HG02870 (cell line): ENCODE data around the gene RSBN1L.

Source experiments
- ATAC-seq: cut with Tn5 transposase; IDR thresholded peaks from one replicate; pipeline ENCODE4 v1.9.1; 2021; ENCODE audit warnings: mild to moderate bottlenecking, moderate library complexity; ENCODE audit not compliant: unreplicated experiment

RSBN1L gene

GRCh38 chr7:77727936-77728701 is 31.9 kb downstream of the RSBN1L start:
- ATAC-seq = no peak

GRCh38 chr7:77729574-77730348 is 33.5 kb downstream of the RSBN1L start:
- ATAC-seq = no peak

GRCh38 chr7:77731716-77732115 is 35.5 kb downstream of the RSBN1L start:
- no peak for ATAC-seq

DNA sequence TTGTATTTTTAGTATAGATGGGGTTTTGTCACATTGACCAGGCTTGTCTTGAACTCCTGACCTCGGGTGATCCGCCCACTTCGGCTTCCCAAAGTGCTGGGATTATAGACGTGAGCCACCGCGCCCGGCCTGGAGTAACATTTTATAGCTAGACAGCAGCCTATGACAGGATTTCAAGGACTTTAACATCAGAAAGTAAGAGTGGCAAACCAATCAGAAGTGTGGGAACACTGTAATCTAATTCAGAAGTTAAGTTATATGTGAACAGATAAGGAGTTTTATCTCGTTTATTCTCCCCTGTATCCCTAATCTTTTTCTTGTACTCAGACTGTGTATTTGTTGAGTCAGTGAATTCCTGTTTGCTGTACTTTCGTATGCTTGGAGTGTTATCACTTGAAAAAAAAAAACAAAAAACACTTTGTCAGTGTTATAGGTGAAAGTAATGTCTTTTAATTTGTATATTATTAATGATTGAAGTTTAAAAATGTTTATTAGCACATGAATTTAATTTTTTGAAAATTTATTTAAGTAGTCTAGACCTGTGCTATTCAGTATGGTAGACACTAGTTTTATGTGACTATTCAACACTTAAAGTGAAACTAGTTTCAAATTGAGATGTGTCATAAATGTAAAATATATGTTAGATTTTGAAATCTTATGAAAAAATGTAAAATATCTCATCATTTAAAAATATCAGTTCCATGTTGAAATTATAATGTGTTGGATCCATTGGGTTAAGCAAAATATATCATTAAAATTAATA is 38.6 kb downstream of the RSBN1L start:
- no peak for ATAC-seq

GRCh38 chr7:77735457-77735856 is 39.2 kb downstream of the RSBN1L start:
- no peak for ATAC-seq

- ATAC-seq = no peak
Observed at GRCh38 chr7:77736991-77737390, 40.7 kb downstream of the RSBN1L start.

GRCh38 chr7:77738382-77738781 is 42.1 kb downstream of the RSBN1L start:
- no peak for ATAC-seq

DNA sequence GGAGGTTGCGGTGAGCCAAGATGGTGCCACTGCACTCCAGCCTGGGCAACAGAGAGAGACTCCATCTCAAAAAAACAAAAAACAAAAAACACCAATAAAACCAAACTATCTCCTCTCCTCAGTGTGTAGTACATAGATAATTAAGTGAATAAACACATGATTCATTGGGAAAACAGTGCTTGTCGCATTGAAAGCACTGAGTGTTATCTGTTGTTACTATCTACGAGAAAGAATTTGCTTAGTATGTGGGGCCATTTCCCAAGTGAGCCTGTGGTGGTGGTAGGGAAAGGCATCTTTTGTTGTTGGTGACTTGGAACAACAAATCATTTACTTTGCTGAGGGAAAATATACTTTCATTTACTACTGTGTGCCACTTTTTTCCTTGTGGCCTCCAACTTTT is 42.6 kb downstream of the RSBN1L start:
- ATAC-seq = no peak

- ATAC-seq = no peak
Observed at GRCh38 chr7:77740257-77740656, 44.0 kb downstream of the RSBN1L start.

- no peak for ATAC-seq
Observed at GRCh38 chr7:77743518-77743917, 47.3 kb downstream of the RSBN1L start.

GRCh38 chr7:77745746-77746145 is 49.5 kb downstream of the RSBN1L start:
- no peak for ATAC-seq

GRCh38 chr7:77746164-77746823 is 50.0 kb downstream of the RSBN1L start:
- no peak for ATAC-seq

- no peak for ATAC-seq
Observed at GRCh38 chr7:77746824-77747165, 50.5 kb downstream of the RSBN1L start.

DNA sequence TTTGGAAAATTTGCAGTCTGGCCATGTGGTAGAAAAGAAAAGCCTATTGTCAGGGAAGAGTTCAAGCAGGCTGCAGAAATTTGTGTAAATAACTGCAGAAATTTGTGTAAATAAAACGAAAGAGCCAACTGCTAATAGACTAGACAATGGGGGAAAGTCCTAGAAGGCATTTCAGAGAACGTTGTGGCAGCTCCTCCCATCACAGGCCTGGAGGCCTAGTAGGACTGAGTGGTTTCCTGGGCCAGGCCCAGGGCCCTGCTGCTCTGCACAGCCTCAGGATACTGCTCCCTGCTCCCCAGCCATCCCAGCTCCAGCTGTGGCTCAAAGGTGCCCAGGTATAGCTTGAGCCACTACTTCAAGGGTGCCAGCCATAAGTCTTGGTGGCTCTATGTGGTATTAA is 50.9 kb downstream of the RSBN1L start:
- no peak for ATAC-seq

GRCh38 chr7:77747718-77748117 is 51.5 kb downstream of the RSBN1L start:
- ATAC-seq = no peak

GRCh38 chr7:77752016-77752415 is 55.8 kb downstream of the RSBN1L start:
- no peak for ATAC-seq

DNA sequence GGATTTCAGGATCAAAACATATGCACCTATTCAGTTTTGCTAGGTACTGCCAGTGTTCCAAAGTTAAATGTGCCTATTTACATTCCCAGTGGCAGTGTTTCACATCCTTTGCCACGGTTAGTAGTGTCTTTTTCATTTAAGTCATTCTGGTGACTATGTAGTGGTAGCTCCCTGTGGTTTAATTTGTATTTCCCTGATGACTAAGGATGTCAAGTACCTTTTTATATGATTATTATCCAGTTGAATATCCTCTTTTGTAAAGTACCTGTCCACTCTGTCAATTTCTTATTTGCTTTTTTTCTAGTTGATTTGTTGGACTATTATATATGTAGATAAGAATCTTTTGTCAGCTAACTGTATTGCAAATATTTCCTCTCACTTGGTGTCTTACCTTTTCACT is 56.9 kb downstream of the RSBN1L start:
- ATAC-seq = no peak

- peak; percentile 91 for ATAC-seq
Observed at GRCh38 chr7:77757589-77757988, 61.3 kb downstream of the RSBN1L start.

DNA sequence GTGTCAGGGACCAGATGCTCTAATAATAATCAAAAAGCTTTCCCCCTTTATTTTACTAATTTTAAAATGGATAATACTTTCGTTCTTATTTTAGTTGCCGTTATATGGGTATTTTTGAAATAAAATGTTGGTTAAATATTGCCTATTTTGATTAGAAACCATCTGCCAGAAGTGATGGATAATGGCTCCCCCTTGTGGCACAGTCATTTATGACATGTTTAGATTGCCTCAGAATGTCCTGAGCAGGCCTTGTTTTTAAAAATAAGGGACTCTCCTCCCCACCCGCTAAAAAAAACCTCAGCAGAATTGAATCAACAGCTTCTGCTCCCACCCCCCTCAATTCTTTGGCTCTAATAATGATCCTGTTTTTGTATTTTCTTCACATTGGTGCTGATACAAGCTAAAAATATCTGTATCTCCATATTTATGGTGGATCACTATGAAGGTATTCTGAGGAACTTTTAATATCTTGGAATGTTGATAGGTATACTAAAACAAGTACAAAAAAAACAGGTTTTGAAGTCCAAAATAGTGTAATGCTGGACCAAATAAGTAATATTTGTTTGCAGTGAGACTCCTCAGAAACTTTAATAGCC is 63.1 kb downstream of the RSBN1L start:
- ATAC-seq = no peak

GRCh38 chr7:77760809-77761453 is 64.7 kb downstream of the RSBN1L start:
- peak; percentile 34 for ATAC-seq
